CD4-positive, alpha-beta T cell treated with Interleukin-15 for 4 hours (primary cell): ENCODE measurements around the gene RNPEPL1.

Experiments used
- DNase-seq: peaks from one replicate; pipeline ENCODE4 v3.0.0-alpha.2; 2020; ENCODE audit warnings: low spot score

The RNPEPL1 gene

GRCh38 chr2:240565333-240566202, 2.7 kb upstream of the RNPEPL1 start:
- peak; percentile 96 for DNase-seq

GRCh38 chr2:240566203-240567136, 1.8 kb upstream of the RNPEPL1 start:
- peak; percentile 94 for DNase-seq

- peak; percentile 44 for DNase-seq
Measured at GRCh38 chr2:240567137-240567871, 980 bp upstream of the RNPEPL1 start.

GRCh38 chr2:240568678-240569522, 616 bp downstream of the RNPEPL1 start:
- no peak for DNase-seq

GRCh38 chr2:240569523-240569997, 1.3 kb downstream of the RNPEPL1 start:
- DNase-seq = no peak

- no peak for DNase-seq
Measured at GRCh38 chr2:240569998-240570530, 1.8 kb downstream of the RNPEPL1 start.

- DNase-seq = no peak
Measured at GRCh38 chr2:240570531-240571313, 2.4 kb downstream of the RNPEPL1 start.

- no peak for DNase-seq
Measured at GRCh38 chr2:240571314-240571973, 3.2 kb downstream of the RNPEPL1 start.

GRCh38 chr2:240572141-240573031, 4.1 kb downstream of the RNPEPL1 start:
- no peak for DNase-seq

- no peak for DNase-seq
Measured at GRCh38 chr2:240573071-240573515, 4.8 kb downstream of the RNPEPL1 start.

- DNase-seq = no peak
Measured at GRCh38 chr2:240573516-240574385, 5.5 kb downstream of the RNPEPL1 start.

- DNase-seq = no peak
Measured at GRCh38 chr2:240574386-240575100, 6.3 kb downstream of the RNPEPL1 start.

- DNase-seq = no peak
Measured at GRCh38 chr2:240575101-240575965, 7.0 kb downstream of the RNPEPL1 start.

GRCh38 chr2:240576036-240576435, 7.8 kb downstream of the RNPEPL1 start:
- no peak for DNase-seq

GRCh38 chr2:240576436-240577205, 8.3 kb downstream of the RNPEPL1 start:
- no peak for DNase-seq
